Measurements from ENCODE around the gene ZNF679. TPM values are rescaled to one million over a fixed set of nuclear protein-coding genes. Genes with fewer than 3 reads are reported as not detected.

ZNF679 gene
- total RNA-seq, 6 donors from 2014 or later, result not detected

DNA sequence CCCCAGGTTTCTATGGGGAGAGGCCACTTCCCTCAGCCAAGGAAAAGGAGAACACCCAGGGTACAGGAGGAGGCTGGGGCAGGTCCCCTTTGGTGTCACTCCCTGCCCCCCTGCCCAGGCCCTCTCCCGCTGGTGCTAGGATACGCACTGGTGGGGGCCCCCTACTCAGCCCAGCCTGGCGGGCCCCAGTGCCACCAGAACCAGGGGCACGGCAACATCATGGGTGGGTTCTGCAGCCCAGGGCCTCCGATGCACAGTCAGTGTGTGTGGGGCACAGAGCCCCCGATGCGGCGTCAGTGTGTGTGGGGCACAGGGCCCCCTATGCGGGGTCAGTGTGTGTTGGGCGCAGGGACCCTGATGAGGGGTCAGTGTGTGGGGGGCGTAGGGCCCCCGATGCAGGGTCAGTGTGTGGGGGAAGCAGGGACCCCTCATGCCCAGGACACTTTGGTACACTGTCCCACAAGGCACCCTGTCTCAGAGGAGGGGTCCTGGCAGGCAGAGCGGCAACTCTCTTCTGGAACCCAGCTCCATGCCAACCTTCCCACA lies 44.4 kb upstream of the ZNF679 start:
- Histone ChIP-seq H3K4me1 (peaks cover 0 to 14% (median 0%) of the 10 kb centered on the region in 4 donors), H3K9me3 (peaks cover 0 to 19% (median 3%) of the 10 kb centered on the region in 4 donors), H3K27me3 (peaks cover 0 to 8% (median 2%) of the 10 kb centered on the region in 4 donors), H3K36me3 (no peaks in the 10 kb centered on the region), H3K27ac (no peak overlapping the region), H3K4me3 (no peak overlapping the region)
- 97% methylated on average over 13 of the region's 13 CpGs; no CpG with 5 or more reads in 1 of the 2 donors for WGBS, 2 donors
- ATAC-seq (ENCODE audit: low FRiP score in 2 of 2), result peak; percentile 4 to 58
- DNase-seq, result peak in 1 of 2 donors; percentile 54
- TF ChIP-seq POLR2A (IDR thresholded peaks at IDR 0.05) (no peak), POLR2AphosphoS5 (IDR thresholded peaks at IDR 0.05) (no peak), EP300 (IDR thresholded peaks at IDR 0.05) (no peak)
- TF ChIP-seq, protein P1, sequence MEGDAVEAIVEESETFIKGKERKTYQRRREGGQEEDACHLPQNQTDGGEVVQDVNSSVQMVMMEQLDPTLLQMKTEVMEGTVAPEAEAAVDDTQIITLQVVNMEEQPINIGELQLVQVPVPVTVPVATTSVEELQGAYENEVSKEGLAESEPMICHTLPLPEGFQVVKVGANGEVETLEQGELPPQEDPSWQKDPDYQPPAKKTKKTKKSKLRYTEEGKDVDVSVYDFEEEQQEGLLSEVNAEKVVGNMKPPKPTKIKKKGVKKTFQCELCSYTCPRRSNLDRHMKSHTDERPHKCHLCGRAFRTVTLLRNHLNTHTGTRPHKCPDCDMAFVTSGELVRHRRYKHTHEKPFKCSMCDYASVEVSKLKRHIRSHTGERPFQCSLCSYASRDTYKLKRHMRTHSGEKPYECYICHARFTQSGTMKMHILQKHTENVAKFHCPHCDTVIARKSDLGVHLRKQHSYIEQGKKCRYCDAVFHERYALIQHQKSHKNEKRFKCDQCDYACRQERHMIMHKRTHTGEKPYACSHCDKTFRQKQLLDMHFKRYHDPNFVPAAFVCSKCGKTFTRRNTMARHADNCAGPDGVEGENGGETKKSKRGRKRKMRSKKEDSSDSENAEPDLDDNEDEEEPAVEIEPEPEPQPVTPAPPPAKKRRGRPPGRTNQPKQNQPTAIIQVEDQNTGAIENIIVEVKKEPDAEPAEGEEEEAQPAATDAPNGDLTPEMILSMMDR (IDR thresholded peaks at IDR 0.05), result no peak

DNA sequence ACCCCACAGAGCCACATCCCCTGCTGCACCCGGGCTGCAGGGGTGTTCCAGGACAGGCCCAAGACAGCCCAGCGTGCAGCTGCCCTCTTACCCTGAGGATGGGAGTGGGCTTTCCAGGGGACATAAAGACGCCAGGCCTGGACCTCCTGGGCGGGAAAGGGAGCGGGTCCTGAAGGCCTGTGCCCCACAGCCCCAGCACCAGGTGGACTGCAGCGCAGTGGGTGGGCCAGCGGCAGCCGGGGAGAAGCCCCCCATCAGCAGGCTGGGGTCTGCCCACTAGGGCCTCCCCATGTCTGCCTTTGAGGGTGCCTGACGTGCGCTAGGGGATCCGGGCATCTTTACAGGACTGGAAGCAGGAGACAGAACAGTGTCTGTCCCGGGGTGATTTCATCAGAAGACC lies 43.9 kb upstream of the ZNF679 start:
- H3K9me3 ChIP-seq, result peaks cover 0 to 19% (median 3%) of the 10 kb centered on the region in 4 donors

DNA sequence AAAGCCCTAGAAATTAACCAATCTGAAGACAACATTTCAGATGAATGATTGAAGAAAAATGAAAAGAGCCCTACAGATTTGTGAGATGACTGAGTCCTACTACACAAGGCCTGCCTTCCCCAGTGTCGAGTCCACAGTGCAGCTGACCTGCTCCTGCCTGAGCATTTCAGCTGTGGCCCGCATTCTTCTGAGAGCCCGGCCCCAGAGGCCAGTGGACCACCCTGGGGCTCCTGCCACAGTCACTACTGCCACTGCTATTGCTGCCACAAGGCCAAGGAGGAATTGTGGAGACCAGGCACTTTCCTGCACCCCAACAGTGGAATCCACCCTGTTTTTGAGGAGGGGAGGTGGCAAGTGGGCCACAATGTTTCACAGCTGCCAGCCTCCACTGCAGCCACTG lies 40.9 kb upstream of the ZNF679 start:
- ATAC-seq (ENCODE audit: low FRiP score in 2 of 2) (no peak), DNase-seq (peak in 1 of 2 donors; percentile 29)
- Histone ChIP-seq H3K4me1 (peaks cover 0 to 7% (median 0%) of the 10 kb centered on the region in 4 donors), H3K27ac (no peak overlapping the region), H3K4me3 (no peak overlapping the region), H3K36me3 (no peaks in the 10 kb centered on the region), H3K9me3 (peaks cover 0 to 14% (median 0%) of the 10 kb centered on the region in 4 donors), H3K27me3 (peaks cover 0 to under 1% (median 0%) of the 10 kb centered on the region in 4 donors)
- no peak for TF ChIP-seq POLR2AphosphoS5 (IDR thresholded peaks at IDR 0.05)
- no peak for TF ChIP-seq EP300 (IDR thresholded peaks at IDR 0.05)
- TF ChIP-seq POLR2A (IDR thresholded peaks at IDR 0.05), result no peak
- TF ChIP-seq, protein P1 (IDR thresholded peaks at IDR 0.05), result no peak
- WGBS, 2 donors, result 57 to 68% methylated on average over 3 of the region's 3 CpGs

More for the DNA sequence above, 43.9 kb upstream of the ZNF679 start:
- H3K27ac ChIP-seq, result no peak overlapping the region
- peak in 1 of 2 donors; percentile 54 for DNase-seq
- no peak overlapping the region for H3K4me3 ChIP-seq
- H3K4me1 ChIP-seq, result peaks cover 0 to 14% (median 0%) of the 10 kb centered on the region in 4 donors
- H3K36me3 ChIP-seq, result no peaks in the 10 kb centered on the region
- TF ChIP-seq POLR2AphosphoS5 (IDR thresholded peaks at IDR 0.05) (no peak), EP300 (IDR thresholded peaks at IDR 0.05) (no peak), POLR2A (IDR thresholded peaks at IDR 0.05) (no peak)
- TF ChIP-seq, protein P1 (IDR thresholded peaks at IDR 0.05), result no peak
- H3K27me3 ChIP-seq, result peaks cover 0 to 8% (median 2%) of the 10 kb centered on the region in 4 donors
- WGBS, 2 donors, result 87 to 96% methylated on average over 4 to 6 of the region's 12 CpGs
- ATAC-seq (ENCODE audit: low FRiP score in 2 of 2), result peak in 1 of 2 donors; percentile 11

DNA sequence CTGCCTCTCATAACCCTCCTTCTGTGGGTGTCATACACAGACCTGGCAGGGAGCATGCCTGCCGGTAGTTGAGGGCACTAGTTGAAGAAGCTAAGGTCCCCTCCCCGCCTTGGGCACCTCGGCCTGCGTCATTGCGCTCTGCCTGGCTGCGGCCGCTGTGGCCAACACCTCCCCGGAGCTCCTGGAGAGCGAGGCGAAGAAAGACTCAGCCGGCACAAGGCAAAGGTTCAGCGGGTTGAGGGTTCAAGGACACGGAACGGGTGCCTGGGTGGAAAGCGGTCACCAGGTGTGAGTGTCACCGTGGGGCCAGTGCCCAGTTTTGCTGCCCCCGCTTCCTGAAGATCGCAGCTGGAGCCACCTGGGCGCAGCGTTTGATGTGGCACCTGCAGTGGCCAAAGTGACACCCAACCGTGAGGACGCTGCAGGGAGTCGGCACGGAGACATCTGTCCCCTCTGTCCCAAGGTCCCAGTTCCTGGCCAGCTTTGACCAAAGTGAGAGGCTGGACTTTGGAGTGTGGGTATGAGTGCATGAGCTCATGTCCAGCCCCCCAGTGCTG lies 36.0 kb upstream of the ZNF679 start:
- Histone ChIP-seq H3K27me3 (no peaks in the 10 kb centered on the region), H3K9me3 (peaks cover 0 to 17% (median 3%) of the 10 kb centered on the region in 4 donors), H3K36me3 (no peaks in the 10 kb centered on the region), H3K4me1 (no peaks in the 10 kb centered on the region), H3K4me3 (no peak overlapping the region), H3K27ac (no peak overlapping the region)
- DNase-seq, result peak in 1 of 2 donors; percentile 69
- TF ChIP-seq POLR2A (IDR thresholded peaks at IDR 0.05) (no peak), EP300 (IDR thresholded peaks at IDR 0.05) (no peak), POLR2AphosphoS5 (IDR thresholded peaks at IDR 0.05) (no peak)
- TF ChIP-seq, protein P1 (IDR thresholded peaks at IDR 0.05), result no peak
- ATAC-seq (ENCODE audit: low FRiP score in 2 of 2), result no peak
- WGBS, 2 donors, result 89 to 93% methylated on average over 22 of the region's 24 CpGs

Data from upper lobe of left lung (tissue), 6 donors.